ENCODE measurements around the gene CTTNBP2NL.

GRCh38 chr1:112431038-112431437 lies 35.0 kb downstream of the CTTNBP2NL start:
- TF ChIP-seq POLR2AphosphoS5 (IDR thresholded peaks at IDR 0.05; ENCODE audit: low read depth, low read length) (no peak), POLR2A (IDR thresholded peaks at IDR 0.05; ENCODE audit: low read depth, low read length) (no peak)

Data from GM12892 (cell line).